Occipital lobe (tissue), 2 donors: ENCODE measurements around the gene ALPI. TPM values are rescaled to one million over a fixed set of nuclear protein-coding genes. Genes with fewer than 3 reads are reported as not detected.
"Not testable (repeated sequence)": the region's sequence is repeated elsewhere in the genome, so short reads cannot be mapped to it uniquely, and the experiment has no call there.

ENCODE experiments used
- DNase-seq: peaks from one replicate; lab custom pipeline; 2025; lab: John Stamatoyannopoulos, UW
- total RNA-seq: library from RNA; depleted of rRNA; stranded (reverse); fragments of >200 nt; gene quantifications from one replicate; pipeline ENCODE4 v1.2.3, GENCODE V29; 2014

Gene ALPI
- total RNA-seq, 1 donor from 2014 or later: not detected

GRCh38 chr2:232420463-232421188 is 35.3 kb upstream of the ALPI start:
- no peak for DNase-seq

- no peak for DNase-seq
Measured at GRCh38 chr2:232421189-232421785, 34.7 kb upstream of the ALPI start.

- no peak for DNase-seq
Measured at GRCh38 chr2:232422051-232422450, 33.9 kb upstream of the ALPI start.

GRCh38 chr2:232422996-232423395 is 33.0 kb upstream of the ALPI start:
- not testable (repeated sequence) for DNase-seq

- not testable (repeated sequence) for DNase-seq
Measured at GRCh38 chr2:232423407-232423806, 32.5 kb upstream of the ALPI start.

DNA sequence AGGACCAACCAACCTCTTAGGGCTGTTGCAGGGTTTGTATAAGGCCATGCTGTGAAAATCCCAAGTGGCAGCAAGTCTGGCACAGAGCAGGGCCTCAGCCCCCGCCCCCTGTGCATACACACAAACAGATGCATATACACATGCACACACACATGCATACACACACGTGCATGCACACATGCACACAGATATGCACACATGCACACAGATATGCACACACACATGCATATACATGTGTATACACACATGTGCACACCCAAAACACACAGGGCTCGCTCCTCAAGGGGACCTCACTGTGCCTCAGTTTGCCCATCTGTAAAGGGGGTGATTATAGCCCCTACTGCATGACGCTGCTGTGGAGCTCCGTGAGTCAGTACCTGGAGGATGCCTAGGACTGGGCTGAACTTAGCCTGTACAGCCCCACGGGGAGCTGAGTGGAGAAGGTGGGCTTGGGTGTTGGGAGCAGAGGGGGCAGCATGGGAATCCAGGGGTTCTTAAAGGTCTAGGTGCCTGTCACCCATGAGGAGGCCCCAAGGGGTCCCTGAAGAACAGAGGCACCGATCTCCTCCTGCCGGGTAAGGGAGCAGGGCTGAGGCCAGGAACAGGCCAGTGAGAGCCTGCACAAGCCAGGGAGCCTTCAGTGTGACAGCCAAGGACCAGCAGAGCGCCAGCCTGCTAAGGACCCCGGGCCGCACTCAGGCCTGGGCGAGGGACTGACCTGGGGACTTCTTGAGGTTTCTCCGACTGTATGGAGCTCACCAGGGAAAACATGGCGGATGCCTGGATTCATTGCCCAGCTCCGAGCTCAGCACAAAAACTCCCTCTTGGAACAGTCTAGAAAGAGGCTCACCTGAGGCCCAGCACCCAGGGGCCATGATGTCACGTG is 24.0 kb upstream of the ALPI start:
- no peak for DNase-seq

GRCh38 chr2:232432598-232433184 is 23.3 kb upstream of the ALPI start:
- no peak for DNase-seq

DNA sequence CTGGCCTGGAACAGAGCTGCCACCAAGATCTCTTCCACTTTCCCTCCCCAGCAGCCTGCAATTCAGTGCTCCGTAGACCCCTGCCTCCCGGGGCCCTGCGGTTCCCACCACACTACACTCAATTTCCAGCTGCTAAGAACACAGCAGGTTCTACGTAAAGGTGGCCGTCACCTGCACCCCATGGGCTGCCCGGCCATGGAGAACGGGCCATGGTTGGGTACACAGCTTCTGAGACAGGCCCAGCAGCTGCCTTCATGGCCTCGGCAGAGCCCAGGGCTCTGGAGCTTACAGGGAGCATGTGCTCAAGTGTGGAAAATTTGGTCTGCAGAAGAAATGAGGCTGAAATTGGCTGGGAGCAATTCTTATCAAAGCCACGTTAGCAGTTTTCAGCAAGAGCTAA is 22.3 kb upstream of the ALPI start:
- DNase-seq: not testable (repeated sequence)

- DNase-seq: no peak
Measured at GRCh38 chr2:232434091-232434490, 21.9 kb upstream of the ALPI start.

- no peak for DNase-seq
Measured at GRCh38 chr2:232434563-232435374, 21.2 kb upstream of the ALPI start.

GRCh38 chr2:232435375-232435648 is 20.6 kb upstream of the ALPI start:
- DNase-seq: no peak

DNA sequence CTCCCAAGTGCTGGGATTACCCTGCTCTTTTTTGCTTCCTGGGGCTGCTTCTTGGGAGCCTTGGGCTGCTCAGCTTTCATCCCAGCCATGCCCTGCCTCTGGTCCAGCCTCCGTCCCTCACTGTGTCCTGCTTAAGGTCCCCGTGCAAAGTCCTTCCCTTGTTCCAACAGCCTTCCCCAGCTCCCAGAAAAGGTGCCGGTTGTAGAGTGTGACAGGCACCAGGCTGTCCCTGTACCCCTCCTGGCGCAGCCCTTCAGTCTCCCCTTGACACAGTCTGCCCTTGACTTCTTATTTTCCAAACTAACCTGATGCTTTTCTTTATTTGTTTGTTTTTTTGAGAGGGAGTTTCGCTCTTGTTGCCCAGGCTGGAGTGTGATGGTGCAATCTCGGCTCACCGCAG is 20.1 kb upstream of the ALPI start:
- DNase-seq: no peak

DNA sequence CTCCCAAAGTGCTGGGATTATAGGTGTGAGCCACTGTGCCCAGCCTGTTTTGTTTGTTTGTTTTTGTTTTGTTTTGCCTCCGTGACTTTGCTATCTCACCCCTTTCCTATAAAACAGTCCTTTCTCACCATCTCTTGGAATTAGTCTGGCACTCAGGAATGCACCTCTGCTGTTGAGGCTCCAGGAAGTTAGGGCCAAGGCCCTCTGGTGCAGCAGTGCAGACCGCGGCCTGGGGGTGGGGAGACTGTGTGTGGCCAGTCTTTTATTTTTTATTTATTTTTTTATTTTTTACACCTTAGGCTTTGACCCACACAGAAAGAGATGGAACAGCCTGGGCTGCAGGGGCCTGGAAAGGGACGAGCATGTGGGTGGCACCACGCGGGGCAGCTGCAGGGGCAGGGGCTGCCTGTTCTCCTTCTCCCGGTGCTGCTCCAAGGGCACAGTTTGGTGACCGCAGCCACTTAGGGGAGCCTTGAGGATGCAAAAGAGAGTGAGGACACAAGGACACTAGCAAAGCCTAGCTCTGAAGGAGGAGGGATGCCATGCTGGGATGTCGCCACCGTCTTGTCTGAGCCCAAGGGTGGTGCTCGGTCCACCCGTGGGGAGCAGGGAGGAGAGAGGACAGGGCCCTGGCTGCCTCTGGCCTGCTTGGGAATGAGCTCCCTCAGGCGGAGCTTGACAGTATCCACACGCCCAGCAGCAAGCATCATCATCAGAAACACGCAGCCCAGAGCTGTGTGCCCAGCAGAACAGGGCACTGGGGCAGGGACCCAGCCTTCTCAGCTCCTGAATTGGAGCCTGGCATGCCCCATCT is 19.4 kb upstream of the ALPI start:
- DNase-seq: no peak

DNA sequence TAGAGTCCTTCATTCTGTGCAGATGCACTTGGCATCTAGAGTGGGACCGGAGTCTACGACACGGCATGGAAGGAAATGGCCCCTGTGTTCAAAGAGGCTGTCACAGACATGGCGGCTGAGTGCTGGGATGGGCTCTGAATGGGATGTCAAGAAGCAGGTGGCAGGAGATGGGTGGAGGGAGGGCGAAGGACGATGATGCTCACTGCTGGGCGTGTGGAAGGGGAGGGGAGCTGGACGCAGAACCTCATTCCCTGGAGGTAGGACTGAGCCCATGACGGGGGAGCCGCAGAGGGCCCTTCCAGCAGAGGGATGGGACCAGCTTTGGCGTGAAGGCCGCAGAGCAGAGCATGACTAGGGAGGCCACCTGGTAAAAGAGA is 18.8 kb upstream of the ALPI start:
- DNase-seq: no peak

DNA sequence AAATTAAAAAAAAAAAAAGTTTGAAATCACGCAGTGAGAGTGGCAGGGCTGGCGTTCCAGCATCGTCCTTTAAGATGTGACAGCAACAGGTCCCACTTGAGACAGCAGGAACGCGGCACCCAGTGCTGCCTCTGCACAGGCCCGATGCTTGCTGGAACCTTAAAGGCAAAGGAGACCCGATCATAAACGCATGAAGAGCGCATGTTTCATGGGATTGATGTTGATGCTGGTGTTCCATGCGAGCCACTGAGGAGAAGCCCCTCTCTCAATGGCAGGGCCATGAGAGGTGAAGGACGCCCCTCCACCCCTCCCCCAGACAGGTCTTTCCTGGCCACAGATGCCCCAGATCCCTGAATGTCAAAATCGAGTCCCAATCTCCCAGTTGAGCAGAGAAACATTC is 17.9 kb upstream of the ALPI start:
- no peak for DNase-seq

DNA sequence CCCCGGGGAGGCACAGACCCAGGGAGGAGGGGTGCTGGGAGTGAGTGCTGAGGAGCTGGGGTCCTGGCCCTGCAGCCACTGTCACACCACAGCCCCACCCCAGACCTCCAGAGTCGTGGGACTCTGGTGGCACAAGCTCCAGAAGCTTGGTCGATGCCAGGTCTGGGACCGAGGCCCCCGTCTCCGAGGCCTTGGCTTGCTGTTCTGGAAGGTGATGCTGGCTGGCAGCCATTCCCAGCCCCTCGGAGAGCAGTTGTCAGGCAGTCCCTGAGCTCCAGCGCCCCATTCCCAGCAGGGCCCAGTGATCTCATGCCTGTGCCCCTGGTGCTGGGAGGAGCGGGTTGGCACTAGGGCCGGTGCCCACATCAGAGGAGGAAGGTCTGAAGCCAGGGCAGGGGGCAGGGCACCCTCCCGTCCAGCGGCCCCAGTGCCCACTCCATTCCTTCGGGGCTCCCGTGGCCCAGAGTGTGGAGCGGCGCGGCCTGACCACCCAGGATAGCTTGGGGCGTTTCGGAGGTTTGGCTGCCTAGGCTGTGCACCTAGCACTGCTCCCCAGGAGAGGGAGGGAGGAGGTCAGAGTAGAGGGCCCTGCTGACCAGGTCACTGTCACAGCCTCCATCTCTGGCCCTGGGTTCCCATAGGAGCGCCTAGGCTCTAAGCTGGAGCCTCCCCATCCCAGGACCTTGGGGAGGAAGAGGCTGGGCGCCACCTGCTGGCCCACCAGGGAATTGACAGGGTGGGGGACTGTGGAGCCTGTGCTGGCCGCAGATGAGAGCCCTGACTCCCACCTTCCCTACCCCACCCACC is 16.8 kb upstream of the ALPI start:
- DNase-seq: no peak

- no peak for DNase-seq
Measured at GRCh38 chr2:232439758-232440135, 16.2 kb upstream of the ALPI start.

DNA sequence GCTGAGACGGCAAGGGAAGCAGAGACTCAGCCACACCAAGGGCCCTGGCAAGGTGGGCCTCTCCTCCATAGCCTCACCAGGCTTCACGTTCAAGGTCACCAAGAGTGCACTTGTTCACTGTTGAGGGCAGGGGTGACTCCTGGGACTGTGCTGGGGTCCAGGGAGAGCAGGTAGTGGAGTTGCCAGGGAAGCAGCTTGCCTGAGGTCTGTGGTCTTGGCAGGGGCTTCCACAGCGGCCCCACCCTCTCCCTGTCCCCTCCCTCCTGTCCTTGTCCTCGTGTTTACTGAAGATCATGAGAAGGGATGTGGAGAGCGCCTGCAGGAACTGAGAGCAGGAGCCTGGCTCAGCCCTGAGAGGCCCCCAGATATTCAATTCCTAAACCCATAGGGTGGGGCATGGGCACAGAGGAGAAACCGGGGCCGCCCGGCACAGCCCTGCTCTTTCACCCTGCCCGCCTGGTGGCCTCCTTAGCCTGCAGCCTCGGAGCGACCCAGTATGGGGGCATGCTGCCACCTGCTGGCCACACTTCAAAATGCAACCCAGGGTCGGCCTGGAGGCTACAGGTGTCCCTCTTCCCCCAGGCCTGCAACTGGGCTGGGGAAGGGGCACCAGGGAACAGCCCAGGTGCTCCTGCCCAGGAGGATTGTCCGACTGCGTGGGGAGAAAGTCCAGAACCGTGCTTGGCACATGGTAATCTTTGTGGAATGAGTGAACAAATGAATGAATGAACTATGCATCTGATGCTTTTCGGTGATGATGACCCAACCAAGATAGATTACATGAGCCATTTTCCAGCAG is 15.5 kb upstream of the ALPI start:
- DNase-seq: peak; percentile 48

DNA sequence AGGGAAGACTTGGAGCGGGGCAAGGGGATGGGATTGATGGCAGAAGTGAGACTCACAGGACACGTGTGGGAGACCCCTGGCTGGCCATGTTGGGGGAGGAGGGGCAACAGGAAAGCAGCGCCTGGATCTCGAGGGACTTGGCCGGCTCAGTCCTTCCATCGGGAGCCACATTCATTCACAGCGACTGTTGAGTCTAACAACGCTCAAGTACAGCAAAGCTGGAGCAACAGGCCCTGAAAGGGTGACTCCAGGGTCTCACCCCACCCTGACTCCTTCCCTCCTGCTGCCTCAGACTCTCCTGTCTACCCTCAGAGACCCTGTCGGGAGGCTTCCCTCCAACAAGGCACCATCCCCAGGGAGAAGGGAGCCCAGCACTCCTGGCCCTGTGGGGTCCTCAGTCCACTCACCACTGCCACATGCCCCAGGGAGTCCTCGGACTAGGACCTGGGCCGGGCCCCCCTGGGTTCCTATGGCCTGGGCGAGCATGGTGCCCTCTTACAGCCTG is 14.8 kb upstream of the ALPI start:
- no peak for DNase-seq
